HG03159 (cell line): ENCODE results near the gene DDX41.
"Not testable (repeated sequence)": the region's sequence is repeated elsewhere in the genome, so short reads cannot be mapped to it uniquely, and the experiment has no call there.

ENCODE experiments used
- ATAC-seq: cut with Tn5 transposase; IDR thresholded peaks from one replicate; pipeline ENCODE4 v1.9.1; 2021; ENCODE audit warnings: mild to moderate bottlenecking, moderate library complexity; ENCODE audit not compliant: unreplicated experiment

Gene DDX41

GRCh38 chr5:177537389-177538361, 20.9 kb upstream of the DDX41 start:
- no peak for ATAC-seq

- no peak for ATAC-seq
Measured at GRCh38 chr5:177536386-177536785, 19.6 kb upstream of the DDX41 start.

DNA sequence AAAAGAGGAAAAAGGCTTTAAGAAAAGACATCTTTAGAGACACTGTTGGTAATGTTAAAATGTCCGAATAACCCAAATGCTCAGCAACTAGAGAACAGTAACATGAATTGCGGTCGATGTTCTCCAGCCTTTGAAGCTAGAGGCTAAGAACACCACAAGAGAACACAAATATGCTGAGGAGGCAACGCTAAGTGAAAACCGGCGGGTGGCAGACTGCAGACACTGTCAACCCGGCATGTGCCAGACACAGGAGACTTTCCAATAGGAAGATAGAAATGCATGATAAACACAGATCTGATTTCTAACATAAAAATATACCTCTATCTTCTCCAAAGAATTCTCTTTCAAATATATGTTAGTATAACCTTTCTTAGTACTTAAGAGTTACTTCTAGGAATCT, 18.4 kb upstream of the DDX41 start:
- no peak for ATAC-seq

GRCh38 chr5:177534433-177534832, 17.7 kb upstream of the DDX41 start:
- ATAC-seq = not testable (repeated sequence)

- ATAC-seq = no peak
Measured at GRCh38 chr5:177531209-177531940, 14.6 kb upstream of the DDX41 start.

DNA sequence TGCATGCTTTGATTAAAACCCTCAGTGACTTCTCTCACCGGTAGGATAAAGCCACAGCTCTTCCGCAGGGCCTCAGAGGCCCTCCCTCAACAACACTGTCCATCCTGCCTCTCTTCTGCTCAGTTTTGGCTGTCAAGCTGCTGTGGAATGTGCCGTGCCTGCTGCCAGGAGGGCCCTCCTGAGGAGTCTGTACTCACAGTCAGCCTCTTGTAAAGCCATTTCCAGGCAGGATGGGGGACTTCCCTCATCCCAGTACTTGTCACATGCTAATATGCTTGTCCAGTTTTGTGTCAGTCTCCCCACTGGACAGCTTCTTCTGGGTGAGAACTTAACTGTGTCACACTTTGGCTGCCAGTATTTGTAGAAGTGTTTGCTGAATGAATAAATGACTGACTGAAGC, 13.9 kb upstream of the DDX41 start:
- ATAC-seq = no peak

DNA sequence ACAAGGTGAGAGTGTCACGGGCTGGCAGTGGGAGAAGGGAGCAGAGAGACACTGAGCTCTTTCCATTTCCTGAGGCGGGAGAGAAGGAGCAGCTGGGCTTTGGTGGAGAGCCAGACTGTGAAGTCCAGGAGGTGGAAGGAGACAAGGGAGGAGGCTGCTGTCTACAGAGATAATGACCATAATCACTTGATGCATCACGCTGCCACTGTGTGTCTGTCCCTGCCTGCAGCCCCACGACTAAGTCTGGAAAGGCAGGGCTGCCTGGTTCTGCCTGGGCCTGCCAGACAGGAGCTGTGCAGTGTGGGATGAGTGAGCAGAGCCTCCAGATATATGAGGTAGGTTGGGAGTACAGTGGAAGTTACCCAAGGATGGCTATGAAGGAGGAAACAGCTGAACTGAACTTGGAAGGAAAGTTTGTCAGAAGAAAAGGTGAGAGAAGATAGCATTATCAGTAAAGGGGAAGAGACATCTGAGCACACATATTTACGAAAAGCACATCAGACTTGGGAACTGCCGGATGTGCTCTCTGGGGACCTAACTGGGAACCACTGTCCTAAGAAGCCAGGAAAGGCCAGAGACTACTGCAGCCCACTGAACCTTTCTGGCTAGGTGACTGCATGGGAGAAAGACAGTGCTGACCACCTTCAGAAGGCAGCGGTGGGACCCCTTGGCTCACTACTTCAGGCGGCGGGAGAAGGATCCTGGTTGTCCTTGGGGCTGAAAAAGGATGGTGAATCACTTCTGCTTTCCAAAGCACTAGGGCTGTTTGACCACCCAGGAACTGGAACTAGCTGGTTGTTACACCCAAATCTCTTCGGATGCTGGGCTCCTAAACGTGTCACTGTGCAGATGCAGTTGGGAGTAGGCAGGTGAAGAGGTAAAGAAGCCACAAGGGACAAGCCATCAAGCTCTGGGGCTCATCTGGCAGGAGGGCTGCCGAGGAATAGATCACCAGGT, 12.8 kb upstream of the DDX41 start:
- no peak for ATAC-seq

DNA sequence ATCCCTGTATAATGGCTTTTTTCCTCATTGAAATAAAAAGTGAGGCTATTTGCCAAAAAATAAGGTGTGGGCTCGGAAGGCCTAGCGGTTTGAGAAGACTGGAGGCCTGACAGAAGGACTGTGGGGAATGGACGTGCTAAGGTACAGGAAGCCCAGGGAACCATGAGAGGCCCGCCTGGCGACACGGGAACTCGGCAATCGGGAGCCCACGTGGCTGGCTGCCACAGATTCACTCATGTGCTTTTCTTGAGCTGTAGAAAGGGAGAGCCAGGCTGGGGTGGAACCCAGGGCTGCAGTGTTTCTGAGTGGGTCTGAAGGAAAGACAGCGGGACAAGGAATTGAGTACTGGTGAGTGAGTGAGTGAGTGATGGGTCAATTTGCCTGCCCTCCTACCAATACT, 11.9 kb upstream of the DDX41 start:
- no peak for ATAC-seq

GRCh38 chr5:177527595-177527994, 10.8 kb upstream of the DDX41 start:
- no peak for ATAC-seq

DNA sequence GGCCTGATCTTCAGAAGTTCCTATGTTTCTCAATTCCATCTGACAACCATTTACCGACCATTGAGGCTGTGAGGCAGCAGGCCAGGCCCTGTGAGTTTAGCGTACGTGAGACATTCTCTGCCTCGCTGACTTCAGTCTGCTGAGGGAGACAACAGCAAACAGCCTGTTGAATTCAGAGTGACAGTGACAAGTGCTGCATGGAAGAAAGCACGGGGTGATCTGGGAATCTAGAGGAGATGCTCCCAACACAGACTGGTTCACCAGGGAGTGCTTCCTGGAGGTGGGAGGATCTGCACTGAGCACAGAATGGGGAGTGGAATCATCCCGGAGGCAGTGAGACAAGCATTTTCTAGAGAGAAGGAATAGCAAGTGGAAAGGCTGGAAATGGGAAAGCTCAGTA, 10.0 kb upstream of the DDX41 start:
- ATAC-seq = no peak

GRCh38 chr5:177526191-177526590, 9.4 kb upstream of the DDX41 start:
- no peak for ATAC-seq

DNA sequence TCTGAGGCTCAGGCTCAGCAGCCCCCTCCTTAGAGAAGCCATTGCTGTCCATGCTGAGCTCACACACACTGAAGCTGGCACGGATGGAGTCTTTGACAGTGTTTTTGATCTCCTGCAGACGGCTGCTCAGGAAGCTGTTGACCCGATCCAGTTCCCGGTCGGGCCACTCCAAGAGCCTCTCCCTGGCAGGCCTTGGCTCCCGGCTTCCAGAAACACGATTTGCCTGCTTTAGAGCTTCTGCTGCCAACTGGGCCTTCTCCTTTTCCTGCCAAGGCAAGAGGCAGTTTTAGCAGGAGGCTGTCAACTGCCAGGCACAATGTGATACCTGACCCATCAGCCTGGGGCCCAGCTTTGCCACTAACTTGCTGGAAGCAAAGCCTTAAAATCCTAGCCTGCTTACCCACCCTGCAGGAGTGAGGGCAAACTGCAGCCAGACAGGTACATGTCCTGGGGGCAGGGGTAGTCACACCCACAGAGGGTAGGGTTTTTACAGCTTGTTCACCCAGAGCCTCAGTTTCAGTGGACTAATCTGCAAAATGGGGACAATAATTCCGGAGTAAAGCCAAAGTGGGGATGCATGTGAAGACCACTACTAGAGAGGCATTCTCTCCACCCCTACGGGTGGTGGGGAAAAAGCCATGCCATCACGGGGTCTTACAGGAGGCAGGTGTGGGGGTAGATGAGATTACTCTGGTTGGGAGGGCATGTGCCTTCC, 8.3 kb upstream of the DDX41 start:
- no peak for ATAC-seq

DNA sequence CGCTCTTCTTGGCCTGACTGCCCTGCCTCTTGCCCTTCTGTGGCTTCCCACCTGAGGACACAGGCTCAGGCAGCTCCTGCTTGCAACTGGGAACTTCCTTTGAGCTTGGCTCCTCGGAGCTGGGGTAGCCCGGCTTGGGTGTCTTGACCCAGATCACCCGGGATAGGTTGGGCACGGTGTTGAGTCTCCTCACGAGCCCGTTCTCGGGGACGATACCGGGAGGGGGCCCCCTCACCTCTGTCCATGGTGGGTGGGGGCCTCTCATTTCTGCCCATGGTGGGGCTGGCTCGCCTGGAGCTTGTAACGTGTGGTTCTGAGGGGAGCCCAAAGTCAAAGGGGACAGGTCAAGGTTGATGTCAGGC, 7.8 kb upstream of the DDX41 start:
- ATAC-seq = no peak

DNA sequence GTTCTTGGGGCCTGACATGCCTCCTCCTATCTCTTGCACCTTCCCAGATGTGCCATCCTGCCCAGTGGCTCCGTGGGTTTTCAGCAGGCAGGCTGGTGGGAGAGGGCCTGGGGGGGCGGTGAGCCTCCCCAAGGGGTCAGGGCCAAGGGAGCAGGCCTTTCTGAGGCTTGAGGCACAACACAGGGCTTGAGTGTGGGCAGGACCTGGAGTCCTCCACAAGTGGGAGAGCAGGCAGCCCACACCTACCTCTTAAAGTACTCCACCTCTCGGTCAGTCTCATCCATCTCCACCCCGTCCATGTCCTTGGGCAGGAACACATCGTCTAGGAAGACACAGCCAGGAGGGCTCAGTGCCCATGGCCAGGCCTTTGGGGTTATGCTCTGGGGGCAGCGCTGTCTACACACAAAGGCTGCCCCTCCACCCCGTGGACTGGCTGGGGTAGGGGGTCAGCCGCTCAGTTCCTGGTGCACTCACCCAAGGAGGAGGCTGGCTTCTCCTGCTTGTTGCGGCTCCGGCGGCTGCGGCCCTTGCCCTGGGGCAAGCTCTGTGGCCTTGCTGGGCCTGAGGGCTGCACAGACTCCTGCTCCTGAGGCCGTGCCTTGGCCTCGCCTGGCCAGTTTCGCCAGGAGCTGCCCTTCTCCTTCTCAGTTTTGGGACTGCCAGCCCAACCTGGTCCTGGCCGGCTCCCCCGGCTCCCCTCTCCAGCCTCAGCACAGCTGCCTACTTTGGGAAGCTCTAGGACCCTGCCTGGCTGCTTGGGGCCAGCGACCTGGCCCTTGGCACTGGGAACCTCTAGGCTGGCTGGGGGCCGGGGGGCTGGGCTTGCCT, 7.2 kb upstream of the DDX41 start:
- no peak for ATAC-seq

- ATAC-seq = no peak
Measured at GRCh38 chr5:177520916-177521513, 4.3 kb upstream of the DDX41 start.

DNA sequence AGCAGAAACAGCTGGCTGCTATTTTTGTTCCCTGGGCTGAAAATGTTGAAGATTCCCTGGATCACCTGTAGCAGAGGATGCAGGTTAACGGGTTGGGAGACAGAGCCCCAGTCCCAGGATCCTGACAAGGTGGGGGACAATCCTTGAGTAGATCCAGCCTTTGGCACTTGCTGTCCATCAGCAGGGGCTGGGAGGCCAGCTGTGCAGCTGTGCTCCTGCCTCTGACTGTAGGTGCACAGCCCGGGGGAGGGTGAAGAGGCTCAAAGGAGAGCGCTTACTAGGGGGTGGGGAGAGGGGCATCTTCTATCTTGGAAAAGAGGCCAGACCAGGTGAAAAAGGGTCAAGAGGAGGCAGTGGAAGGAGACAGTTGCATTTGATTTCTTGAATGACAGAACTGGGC, 3.5 kb upstream of the DDX41 start:
- ATAC-seq = no peak

DNA sequence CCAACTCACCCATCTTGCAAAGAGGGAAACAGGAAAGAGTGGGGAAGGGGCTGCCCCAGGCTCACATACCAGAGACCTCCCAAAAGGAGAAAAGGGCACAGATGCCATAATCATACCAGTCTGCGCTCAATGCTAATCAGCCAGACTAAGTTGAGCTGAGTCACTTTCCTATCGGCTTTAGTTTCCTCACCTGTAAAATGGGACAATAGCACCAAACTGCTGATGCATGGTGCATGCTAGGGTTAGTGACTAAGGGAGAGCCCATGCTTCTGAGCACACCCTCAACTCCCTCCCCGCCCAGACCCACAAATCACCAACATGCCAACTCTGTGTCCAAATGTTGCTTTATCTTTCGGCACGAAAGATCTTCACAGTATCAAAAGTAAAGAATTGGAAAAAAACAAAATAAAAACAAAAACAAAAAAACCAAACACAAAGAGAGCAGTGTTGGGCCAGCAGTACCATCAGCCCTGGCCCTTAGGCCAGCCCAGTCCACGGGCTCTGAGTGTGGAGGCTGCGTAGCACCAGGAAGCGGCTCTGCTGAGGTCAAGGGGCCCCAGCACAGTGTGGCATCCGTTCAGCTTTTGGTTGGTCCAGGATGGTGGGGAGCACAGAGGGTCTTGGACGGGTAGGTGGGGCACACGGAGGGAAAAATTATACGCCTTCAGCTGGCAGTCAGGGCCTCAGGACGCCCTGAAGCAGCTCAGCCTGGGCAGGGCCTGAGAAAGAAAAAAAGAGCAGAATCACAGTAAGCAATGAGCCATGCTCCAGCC, 2.9 kb upstream of the DDX41 start:
- ATAC-seq = no peak

- no peak for ATAC-seq
Measured at GRCh38 chr5:177515580-177515979, 1.2 kb downstream of the DDX41 start.
